ENCODE data around the gene NUBP1.

The NUBP1 gene

GRCh38 chr16:10743610-10744369 lies at the start of gene NUBP1:
Gene NUBP1, plus strand, starts transcription at chr16:10743842. Its CDS starts 22 bp downstream, at chr16:10743864.
- in situ Hi-C loops (cut with HindIII; ENCODE audit: low sequenced_read_pairs): loop anchor here (25.0 kb wide), 1 partner anchor 206 kb away; no protein-coding TSS in a partner anchor

- in situ Hi-C loops (cut with HindIII; ENCODE audit: low sequenced_read_pairs): no loop called here
Observed at GRCh38 chr16:10693889-10694288, 49.8 kb upstream of the NUBP1 start.

- in situ Hi-C loops (cut with HindIII; ENCODE audit: low sequenced_read_pairs): no loop called here
Observed at GRCh38 chr16:10694306-10694705, 49.3 kb upstream of the NUBP1 start.

GRCh38 chr16:10694830-10695229 lies 48.8 kb upstream of the NUBP1 start, which contains the start of gene TEKT5:
Gene TEKT5, minus strand, starts transcription at chr16:10694930. Its CDS starts 57 bp downstream, at chr16:10694873.
- in situ Hi-C loops (cut with HindIII; ENCODE audit: low sequenced_read_pairs): no loop called here

GRCh38 chr16:10699756-10700155 lies 43.9 kb upstream of the NUBP1 start:
- in situ Hi-C loops (cut with HindIII; ENCODE audit: low sequenced_read_pairs): no loop called here

DNA sequence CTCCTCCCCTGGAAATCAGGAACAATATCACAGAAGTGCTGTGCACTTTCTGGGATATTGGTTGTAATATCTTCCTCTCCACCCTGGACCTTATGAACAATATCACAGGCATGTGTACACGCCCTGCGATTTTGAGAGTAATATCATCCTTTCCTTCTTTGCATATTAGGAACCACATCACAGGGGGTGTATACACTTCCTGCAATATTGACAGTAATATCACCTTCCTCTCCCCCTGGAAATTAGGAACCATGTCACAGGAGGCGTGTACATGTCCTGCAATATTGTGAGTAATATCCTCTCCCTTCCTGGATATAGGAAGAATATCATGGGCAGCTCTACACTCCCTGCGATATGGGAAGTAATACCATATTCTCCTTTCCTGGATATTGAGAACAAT lies 34.7 kb upstream of the NUBP1 start:
- in situ Hi-C loops (cut with HindIII; ENCODE audit: low sequenced_read_pairs): no loop called here

DNA sequence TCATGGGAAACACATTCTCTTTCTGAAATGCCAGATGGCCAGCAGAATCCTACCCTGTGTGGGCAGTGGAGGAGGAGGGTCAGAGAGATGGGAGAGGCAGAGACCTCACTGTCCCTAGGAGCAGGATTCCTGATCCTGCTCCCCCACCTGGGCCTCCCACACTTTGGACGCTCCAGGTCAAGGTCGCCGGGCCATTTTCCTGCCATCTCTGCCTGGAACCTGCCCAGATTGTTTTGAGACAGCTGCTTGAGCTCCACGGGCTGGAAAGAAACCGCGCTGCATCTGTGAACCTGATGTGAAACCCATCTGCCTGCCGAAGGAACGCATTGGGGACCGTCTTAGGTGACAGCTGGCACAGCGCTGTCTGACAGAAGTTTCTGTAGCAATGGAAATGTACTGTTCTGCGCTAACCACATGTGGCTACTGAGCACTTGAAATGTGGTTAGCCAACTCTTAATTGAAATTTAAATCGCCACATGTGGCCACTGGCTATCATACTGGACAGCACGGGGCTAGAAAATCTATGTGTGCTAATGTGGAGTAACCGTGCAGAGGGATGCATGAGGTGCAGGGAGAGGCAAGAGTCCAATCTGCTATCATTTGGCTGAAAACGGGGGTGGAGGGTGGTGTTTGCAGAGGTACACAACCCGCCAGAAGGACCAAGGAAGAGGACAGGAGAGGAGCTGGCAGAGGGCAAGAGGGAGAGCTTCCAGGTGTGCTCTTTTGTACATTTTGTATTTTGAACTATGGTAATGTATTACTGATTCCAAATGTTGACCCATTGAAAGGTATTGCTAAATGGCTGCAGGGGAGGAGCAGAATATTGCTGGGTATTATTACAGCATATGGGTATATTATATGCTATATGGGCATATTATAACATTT lies 15.4 kb upstream of the NUBP1 start:
- in situ Hi-C loops (cut with HindIII; ENCODE audit: low sequenced_read_pairs): loop anchor here (25.0 kb wide), 1 partner anchor 191 kb away; no protein-coding TSS in a partner anchor

DNA sequence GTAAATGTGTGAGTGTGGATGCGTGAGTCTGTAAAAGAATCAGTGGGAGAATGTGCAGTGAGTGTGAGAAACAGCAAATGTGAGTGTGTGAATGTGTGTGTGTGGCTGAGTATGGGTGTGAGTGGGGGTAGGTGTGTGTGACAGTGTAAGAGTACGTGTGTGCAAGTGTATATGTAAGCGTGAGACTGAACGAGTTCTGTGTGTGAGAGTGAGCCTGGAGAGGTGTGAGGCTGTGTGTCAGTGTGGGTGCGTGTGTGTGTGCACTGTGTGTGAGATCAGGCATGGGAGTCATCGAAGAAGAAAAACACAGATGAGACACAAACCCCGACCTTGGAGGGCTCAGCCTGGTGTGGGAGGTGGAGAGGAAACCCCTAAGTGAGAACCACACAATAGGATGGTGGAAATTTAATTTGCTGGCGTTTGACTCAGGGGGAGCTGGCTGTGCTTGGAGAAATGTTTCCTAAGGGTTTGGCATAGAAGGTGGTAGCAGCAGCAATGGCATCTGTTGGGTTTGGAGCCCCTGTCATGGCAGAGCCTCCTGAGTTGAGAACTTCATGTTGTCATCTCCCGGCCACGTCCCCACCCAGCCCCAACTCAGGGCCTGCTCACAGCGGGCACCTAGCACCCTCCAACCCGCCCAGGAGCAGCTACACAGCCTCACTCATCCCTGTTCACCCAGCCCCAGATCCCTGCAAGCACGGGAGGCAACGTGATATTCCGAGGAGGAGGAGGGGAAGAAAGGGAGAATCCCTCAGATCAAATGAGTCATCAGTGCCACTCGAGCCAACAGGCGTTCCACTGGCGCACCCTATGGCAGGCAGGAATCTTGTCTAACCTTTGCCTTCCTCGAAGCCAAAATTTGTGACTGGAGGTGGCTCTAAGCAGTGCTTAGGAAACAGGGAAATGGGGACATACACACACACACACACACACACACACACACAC lies 14.3 kb upstream of the NUBP1 start:
- in situ Hi-C loops (cut with HindIII; ENCODE audit: low sequenced_read_pairs): loop anchor here (25.0 kb wide), 1 partner anchor 192 kb away; no protein-coding TSS in a partner anchor

DNA sequence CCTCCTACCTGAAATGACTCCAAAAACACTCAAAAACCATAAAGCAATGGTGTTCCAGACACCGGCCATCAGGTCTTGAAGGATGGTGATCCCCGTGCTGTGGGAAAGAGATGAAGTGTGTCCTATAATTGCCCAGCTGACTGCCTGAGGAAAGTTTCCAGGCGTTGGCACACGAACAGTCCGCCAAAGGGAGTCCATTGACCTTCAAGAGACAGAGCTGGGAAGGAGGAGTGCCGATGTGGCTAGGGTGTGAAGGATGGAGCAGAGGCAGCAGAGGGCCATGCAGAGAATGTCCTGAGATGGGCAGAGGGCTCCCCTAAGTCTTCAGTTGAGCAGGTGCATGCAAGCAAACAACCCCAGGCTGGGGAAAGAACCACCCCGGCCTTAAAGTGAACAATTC lies 11.9 kb upstream of the NUBP1 start:
- in situ Hi-C loops (cut with HindIII; ENCODE audit: low sequenced_read_pairs): loop anchor here (25.0 kb wide), 1 partner anchor 194 kb away; no protein-coding TSS in a partner anchor

GRCh38 chr16:10737068-10737625 lies 6.5 kb upstream of the NUBP1 start:
- in situ Hi-C loops (cut with HindIII; ENCODE audit: low sequenced_read_pairs): loop anchor here (25.0 kb wide), 1 partner anchor 200 kb away; no protein-coding TSS in a partner anchor

- in situ Hi-C loops (cut with HindIII; ENCODE audit: low sequenced_read_pairs): loop anchor here (25.0 kb wide), 1 partner anchor 201 kb away; no protein-coding TSS in a partner anchor
Observed at GRCh38 chr16:10738231-10739077, 5.2 kb upstream of the NUBP1 start.

DNA sequence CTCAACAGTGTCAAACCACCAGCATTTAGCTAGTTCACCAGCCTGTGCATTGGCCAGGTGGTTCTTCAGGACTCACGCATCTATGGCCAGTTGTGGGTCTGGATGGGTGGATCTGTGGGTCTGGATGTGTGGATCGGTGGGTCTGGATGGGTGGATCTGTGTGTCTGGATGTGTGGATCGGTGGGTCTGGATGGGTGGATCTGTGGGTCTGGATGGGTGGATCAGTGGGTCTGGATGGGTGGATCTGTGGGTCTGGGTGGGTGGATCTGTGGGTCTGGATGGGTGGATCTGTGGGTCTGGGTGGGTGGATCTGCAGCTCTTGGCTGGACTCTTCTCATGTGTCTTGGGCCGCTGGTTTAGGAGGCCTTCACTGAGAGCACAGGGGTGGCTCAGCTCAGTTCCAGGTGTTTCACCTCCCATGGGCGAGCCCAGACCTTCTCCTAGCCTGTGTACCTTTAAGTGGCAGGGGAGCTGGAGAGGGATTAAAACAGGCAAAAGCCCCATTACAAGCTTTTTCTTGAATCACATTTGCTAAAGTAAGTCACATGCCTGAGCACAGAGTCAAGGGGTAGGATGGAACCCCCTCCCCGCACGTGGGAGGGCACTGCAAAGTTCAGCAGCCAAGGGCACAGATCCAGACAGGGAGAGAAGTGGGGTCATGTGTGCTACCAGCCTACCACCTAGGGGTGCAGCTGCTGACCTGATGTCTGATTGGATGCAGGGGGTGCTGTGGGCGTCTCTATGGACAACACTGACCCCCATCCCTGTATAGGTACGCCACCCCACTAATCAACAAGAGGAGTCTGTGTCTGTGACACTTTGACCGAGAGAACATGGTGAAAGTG lies 3.4 kb upstream of the NUBP1 start:
- in situ Hi-C loops (cut with HindIII; ENCODE audit: low sequenced_read_pairs): loop anchor here (25.0 kb wide), 1 partner anchor 203 kb away; no protein-coding TSS in a partner anchor

GRCh38 chr16:10740845-10741208 lies 2.8 kb upstream of the NUBP1 start:
- in situ Hi-C loops (cut with HindIII; ENCODE audit: low sequenced_read_pairs): loop anchor here (25.0 kb wide), 1 partner anchor 204 kb away; no protein-coding TSS in a partner anchor

DNA sequence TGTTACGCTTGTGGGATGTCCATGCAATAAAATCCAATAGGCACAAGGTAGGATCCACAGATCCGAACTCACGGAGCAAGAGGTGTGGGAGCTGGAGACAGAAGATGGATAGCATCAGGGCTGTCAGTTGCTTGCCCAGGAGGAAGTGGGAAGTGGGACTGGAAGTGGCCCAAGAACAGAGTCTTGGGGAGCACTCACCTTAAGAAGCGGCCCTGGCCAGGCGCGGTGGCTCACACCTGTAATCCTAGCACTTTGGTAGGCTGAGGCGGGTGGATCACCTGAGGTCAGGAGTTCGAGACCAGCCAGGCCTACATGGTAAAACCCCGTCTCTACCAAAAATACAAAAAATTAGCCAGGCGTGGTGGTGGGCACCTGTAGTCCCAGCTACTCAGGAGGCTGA lies 2.4 kb upstream of the NUBP1 start:
- in situ Hi-C loops (cut with HindIII; ENCODE audit: low sequenced_read_pairs): loop anchor here (25.0 kb wide), 1 partner anchor 204 kb away; no protein-coding TSS in a partner anchor

DNA sequence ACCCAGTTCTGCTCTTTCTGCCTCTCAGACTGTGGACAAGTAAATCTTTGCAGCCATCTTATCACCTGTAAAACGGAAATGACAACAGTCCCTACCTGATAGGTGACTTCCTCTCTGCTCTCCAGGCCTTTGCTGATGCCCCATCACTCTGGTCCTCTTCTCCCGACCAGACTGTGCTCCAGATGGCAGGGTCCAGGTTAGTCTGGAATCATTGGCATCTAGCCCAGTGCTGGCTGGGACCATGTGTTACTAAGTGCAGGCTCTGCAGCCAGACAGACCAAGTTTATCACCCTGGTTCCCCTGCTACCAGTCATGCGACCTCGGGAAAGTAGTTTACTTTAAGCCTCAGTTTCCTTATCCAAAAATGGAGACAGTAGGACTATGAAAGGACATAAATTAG lies 1.8 kb upstream of the NUBP1 start:
- in situ Hi-C loops (cut with HindIII; ENCODE audit: low sequenced_read_pairs): loop anchor here (25.0 kb wide), 1 partner anchor 205 kb away; no protein-coding TSS in a partner anchor

DNA sequence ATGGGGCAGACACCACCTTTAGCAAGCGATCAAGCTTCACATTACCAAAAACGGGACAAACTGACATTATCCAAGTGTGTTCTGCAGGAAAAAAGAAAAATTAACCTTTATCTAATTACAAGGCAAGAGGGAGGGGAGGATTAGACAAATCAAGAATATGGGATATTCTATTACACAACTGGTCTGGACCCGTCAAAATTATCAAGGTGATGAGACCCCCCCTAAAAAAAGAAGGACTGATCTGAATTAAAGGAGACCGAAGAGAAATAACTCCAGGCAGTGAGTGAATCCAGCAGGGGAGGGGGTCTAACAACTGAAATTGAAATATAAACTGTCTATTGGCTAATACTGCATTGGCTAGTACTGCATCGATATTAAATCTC lies 424 bp upstream of the NUBP1 start:
- in situ Hi-C loops (cut with HindIII; ENCODE audit: low sequenced_read_pairs): loop anchor here (25.0 kb wide), 1 partner anchor 206 kb away; no protein-coding TSS in a partner anchor

DNA sequence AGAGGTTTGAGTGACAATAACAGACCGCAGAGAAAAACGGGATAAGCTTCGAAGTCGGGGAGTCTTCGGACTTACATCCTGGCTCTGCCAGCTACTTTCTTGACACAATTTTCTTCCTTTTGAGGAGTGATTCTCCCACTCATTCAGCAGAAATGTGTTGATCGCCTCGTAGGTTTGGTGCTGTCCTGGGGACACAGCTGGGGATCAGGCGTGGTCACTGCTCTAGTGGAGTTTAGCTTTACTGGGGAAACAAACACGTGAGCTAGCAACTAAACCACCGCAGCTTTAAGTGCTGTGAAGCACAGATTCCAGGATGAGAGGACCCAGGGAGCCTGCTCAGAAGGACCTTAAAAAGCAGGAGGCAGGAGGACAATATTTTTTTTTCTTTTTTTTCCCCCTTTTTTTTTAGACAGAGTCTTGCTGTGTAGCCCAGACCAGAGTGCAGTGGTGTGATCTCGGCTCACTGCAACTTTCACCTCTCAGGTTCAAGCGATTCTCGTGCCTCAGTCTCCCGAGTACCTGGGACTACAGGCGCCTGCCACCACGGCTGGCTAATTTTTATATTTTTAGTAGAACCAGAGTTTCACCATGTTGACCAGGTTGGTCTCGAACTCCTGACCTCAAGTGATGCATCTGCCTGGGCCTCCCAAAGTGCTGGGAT lies 858 bp downstream of the NUBP1 start:
- in situ Hi-C loops (cut with HindIII; ENCODE audit: low sequenced_read_pairs): loop anchor here (5.0 to 25.0 kb wide), 3 partner anchors 83 to 207 kb away; no protein-coding TSS in a partner anchor
